Mesothelial cell of epicardium (in vitro differentiated cells): ENCODE data around the gene EIF4E3. TPM values are rescaled to one million over a fixed set of nuclear protein-coding genes. Genes with fewer than 3 reads are reported as not detected.

Experiments used
- DNase-seq, 2 experiments: peaks; one replicate each; pipeline ENCODE4 v3.0.0; 2021; ENCODE audit warnings: low spot score in 2 of 2; ENCODE audit not compliant: unreplicated experiment in 2 of 2
- H3K27ac Mint-ChIP-seq: 2 replicates; pipeline ENCODE4 v1.8.0; 2021; ENCODE audit warnings: mixed read lengths
- H3K27me3 Mint-ChIP-seq: 2 replicates; pipeline ENCODE4 v1.8.0; 2021; ENCODE audit warnings: low read depth, mixed read lengths
- H3K36me3 Mint-ChIP-seq: 2 replicates; pipeline ENCODE4 v1.8.0; 2021; ENCODE audit warnings: mixed read lengths
- H3K4me1 Mint-ChIP-seq: 2 replicates; pipeline ENCODE4 v1.8.0; 2021; ENCODE audit warnings: mixed read lengths
- H3K4me3 Mint-ChIP-seq: 2 replicates; pipeline ENCODE4 v1.8.0; 2021; ENCODE audit warnings: mild to moderate bottlenecking, moderate library complexity, mixed read lengths
- H3K9me3 Mint-ChIP-seq: 2 replicates; pipeline ENCODE4 v1.8.0; 2021; ENCODE audit warnings: mixed read lengths
- CTCF ChIP-seq: fragments of 200-600 bp; sonication (generic); IDR thresholded peaks from one replicate; pipeline ENCODE4 v1.5.0; 2021; ENCODE audit warnings: antibody characterized with exemption; ENCODE audit not compliant: unreplicated experiment
- total RNA-seq: library from RNA; stranded (reverse); gene quantifications from 3 replicates; pipeline ENCODE4 v1.2.1, GENCODE V29; 2021

The EIF4E3 gene
- total RNA-seq, 1 donor from 2014 or later: 9.9 TPM

- Mint-ChIP-seq H3K27me3 (no peaks in the 10 kb centered on the region), H3K9me3 (peaks cover 3% of the 10 kb centered on the region), H3K27ac (peak overlapping the region; percentile 51), H3K36me3 (peaks cover 11% of the 10 kb centered on the region), H3K4me1 (peaks cover 31% of the 10 kb centered on the region), H3K4me3 (no peak overlapping the region)
- TF ChIP-seq CTCF: no peak
- no peak for DNase-seq
These were observed 30.7 kb downstream of the EIF4E3 start for GRCh38 chr3:71694358-71694999.

- no peak for DNase-seq
- Mint-ChIP-seq H3K4me3 (no peak overlapping the region), H3K27me3 (no peaks in the 10 kb centered on the region), H3K27ac (peak overlapping the region; percentile 51), H3K4me1 (peaks cover 39% of the 10 kb centered on the region), H3K36me3 (peaks cover 11% of the 10 kb centered on the region), H3K9me3 (peaks cover 3% of the 10 kb centered on the region)
- TF ChIP-seq CTCF: no peak
These were observed 31.6 kb downstream of the EIF4E3 start for GRCh38 chr3:71693641-71694040.

GRCh38 chr3:71692139-71692538, 33.1 kb downstream of the EIF4E3 start:
- H3K27me3 Mint-ChIP-seq: no peaks in the 10 kb centered on the region
- H3K27ac Mint-ChIP-seq: no peak overlapping the region
- no peak for DNase-seq
- no peaks in the 10 kb centered on the region for H3K9me3 Mint-ChIP-seq
- TF ChIP-seq CTCF: no peak
- H3K4me3 Mint-ChIP-seq: no peak overlapping the region
- H3K36me3 Mint-ChIP-seq: no peaks in the 10 kb centered on the region
- H3K4me1 Mint-ChIP-seq: peaks cover 51% of the 10 kb centered on the region

- Mint-ChIP-seq H3K36me3 (no peaks in the 10 kb centered on the region), H3K4me3 (peak overlapping the region; percentile 2), H3K27ac (no peak overlapping the region), H3K27me3 (no peaks in the 10 kb centered on the region), H3K4me1 (peaks cover 51% of the 10 kb centered on the region), H3K9me3 (no peaks in the 10 kb centered on the region)
- no peak for DNase-seq
- TF ChIP-seq CTCF: no peak
These were observed 34.8 kb downstream of the EIF4E3 start for GRCh38 chr3:71690341-71690841.

- Mint-ChIP-seq H3K27me3 (no peaks in the 10 kb centered on the region), H3K9me3 (no peaks in the 10 kb centered on the region), H3K4me1 (peaks cover 50% of the 10 kb centered on the region), H3K36me3 (no peaks in the 10 kb centered on the region), H3K27ac (no peak overlapping the region), H3K4me3 (no peak overlapping the region)
- no peak for TF ChIP-seq CTCF
- DNase-seq: no peak
These were observed 35.9 kb downstream of the EIF4E3 start for GRCh38 chr3:71689291-71689690.

GRCh38 chr3:71688121-71688520, 37.1 kb downstream of the EIF4E3 start:
- TF ChIP-seq CTCF: no peak
- Mint-ChIP-seq H3K4me1 (peaks cover 49% of the 10 kb centered on the region), H3K9me3 (no peaks in the 10 kb centered on the region), H3K27ac (no peak overlapping the region), H3K36me3 (no peaks in the 10 kb centered on the region), H3K4me3 (no peak overlapping the region), H3K27me3 (no peaks in the 10 kb centered on the region)
- no peak for DNase-seq
